ENCODE data around the gene TTLL11.

Gene TTLL11

DNA sequence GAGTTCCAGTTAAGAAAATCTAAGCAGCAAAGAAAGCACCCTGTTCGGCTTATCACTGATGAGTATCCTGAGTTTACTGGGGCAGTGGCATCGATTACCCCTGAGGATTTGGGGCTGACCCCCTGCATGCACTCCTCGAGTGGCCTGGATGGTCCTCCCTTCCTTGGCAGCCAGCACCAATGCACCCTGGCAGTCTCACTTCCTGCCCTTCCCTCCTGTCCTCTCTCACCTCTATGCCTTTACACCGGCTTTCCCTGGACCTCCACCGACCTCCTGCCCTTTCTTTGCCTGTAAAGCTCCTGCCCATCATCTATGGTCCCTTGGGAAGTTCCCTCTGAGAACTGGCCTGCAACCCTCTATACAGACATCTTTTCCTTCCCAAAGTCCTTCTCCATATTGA, 97.1 kb downstream of the TTLL11 start:
- in situ Hi-C loops (cut with HindIII; ENCODE audit: low pct_ligation_motif_present, low sequenced_read_pairs) = loop anchor here (25.0 kb wide), 1 partner anchor 434 kb away; no protein-coding TSS in a partner anchor
- no peak for DNase-seq
- no peaks in the 10 kb centered on the region for H3K27me3 ChIP-seq (replicated peaks)
- H3K4me3 ChIP-seq (ENCODE audit: low read depth, low read length) = no peak overlapping the region
- H3K27ac ChIP-seq = no peak overlapping the region
- H3K36me3 ChIP-seq (replicated peaks) = no peaks in the 10 kb centered on the region
- TF ChIP-seq, protein P1, sequence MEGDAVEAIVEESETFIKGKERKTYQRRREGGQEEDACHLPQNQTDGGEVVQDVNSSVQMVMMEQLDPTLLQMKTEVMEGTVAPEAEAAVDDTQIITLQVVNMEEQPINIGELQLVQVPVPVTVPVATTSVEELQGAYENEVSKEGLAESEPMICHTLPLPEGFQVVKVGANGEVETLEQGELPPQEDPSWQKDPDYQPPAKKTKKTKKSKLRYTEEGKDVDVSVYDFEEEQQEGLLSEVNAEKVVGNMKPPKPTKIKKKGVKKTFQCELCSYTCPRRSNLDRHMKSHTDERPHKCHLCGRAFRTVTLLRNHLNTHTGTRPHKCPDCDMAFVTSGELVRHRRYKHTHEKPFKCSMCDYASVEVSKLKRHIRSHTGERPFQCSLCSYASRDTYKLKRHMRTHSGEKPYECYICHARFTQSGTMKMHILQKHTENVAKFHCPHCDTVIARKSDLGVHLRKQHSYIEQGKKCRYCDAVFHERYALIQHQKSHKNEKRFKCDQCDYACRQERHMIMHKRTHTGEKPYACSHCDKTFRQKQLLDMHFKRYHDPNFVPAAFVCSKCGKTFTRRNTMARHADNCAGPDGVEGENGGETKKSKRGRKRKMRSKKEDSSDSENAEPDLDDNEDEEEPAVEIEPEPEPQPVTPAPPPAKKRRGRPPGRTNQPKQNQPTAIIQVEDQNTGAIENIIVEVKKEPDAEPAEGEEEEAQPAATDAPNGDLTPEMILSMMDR (IDR thresholded peaks at IDR 0.05; ENCODE audit: low read depth, low read length, missing control alignments) = no peak

DNA sequence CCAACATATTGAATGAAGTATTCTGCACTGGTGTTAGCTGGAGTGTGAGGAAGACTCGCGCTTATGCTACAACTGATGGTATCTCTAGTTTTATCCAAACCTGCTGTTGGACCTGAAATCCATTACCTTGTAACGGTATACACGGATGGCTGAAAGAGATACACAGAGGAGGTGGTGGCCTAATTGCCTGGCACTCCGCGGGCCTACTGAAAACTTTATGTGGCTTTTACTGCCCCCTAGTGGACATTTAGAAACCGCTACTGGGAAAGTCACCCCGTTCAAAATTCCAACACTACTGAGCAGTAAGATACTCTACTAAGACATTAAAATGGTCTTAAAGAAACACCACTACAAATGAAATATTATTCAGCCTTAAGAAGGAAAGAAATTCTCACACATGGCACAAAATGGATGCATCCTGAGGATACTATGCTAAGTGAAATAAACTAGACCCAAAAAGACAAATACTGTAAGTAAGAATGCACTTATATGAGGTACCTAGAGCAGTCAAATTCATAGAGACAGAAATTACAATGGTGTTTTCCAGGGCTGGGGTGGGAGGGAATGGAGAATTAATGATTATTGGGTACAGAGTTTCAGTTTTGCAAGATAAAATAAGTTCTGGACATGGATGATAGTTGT, 100.4 kb downstream of the TTLL11 start:
- Histone ChIP-seq H3K4me3 (ENCODE audit: low read depth, low read length) (no peak overlapping the region), H3K27me3 (replicated peaks) (no peaks in the 10 kb centered on the region), H3K27ac (no peak overlapping the region), H3K36me3 (replicated peaks) (no peaks in the 10 kb centered on the region)
- TF ChIP-seq, protein P1 (IDR thresholded peaks at IDR 0.05; ENCODE audit: low read depth, low read length, missing control alignments) = peak; percentile 75
- peak; percentile 57 for DNase-seq
- in situ Hi-C loops (cut with HindIII; ENCODE audit: low pct_ligation_motif_present, low sequenced_read_pairs) = loop anchor here (25.0 kb wide), 1 partner anchor 430 kb away; no protein-coding TSS in a partner anchor

DNA sequence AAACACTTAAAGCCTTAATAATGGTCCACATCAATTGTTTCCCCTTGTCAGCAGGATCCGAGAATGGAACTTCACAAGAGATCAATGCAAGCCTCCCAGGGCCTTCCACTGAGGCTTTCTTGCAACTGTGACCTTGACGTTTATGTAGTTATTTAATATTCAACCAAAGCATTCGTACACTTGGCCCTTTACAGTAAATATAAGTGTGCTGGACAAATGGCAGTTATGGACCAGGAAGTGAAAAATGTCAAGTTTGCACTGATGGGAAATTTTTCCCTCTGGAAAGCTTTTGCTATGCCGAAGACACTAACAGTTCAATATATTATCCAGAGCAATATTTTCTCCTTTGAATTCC, 101.8 kb downstream of the TTLL11 start:
- TF ChIP-seq, protein P1 (IDR thresholded peaks at IDR 0.05; ENCODE audit: low read depth, low read length, missing control alignments) = no peak
- H3K27ac ChIP-seq = no peak overlapping the region
- no peak for DNase-seq
- no peaks in the 10 kb centered on the region for H3K27me3 ChIP-seq (replicated peaks)
- in situ Hi-C loops (cut with HindIII; ENCODE audit: low pct_ligation_motif_present, low sequenced_read_pairs) = loop anchor here (25.0 kb wide), 1 partner anchor 429 kb away; no protein-coding TSS in a partner anchor
- no peaks in the 10 kb centered on the region for H3K36me3 ChIP-seq (replicated peaks)
- H3K4me3 ChIP-seq (ENCODE audit: low read depth, low read length) = no peak overlapping the region

DNA sequence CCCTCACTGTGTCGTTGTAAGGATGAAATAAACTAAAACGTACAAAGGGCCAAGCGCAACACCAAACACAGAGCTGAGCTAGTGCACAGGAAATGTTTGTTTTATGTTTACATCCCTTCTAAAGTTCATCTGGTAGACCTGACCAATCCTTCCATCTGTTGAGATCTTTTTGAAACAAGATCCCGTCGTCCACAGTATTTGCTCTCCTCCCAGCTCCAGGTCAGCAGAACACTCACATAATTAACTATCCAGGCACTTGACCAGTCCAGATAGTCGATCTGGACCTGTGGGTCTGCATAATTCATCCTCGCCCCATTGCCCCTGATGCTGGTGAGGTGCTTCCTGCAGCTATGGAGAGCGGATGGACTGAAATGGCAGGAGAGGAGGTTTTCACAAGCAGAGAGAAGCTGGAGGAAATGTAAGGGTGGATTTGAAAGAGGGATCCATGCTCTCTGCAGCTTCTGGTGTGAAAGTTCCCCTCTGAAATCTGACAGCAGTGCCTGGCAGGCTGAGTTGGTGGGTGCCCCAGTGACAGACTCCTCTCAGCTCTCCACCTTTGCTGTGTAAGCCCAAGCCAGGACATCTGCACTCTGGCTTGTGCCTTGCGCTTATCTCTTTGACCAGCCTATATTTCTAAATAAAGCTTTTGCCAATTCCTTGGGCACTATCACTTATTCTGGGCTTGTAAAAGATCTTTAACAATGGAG, 102.4 kb downstream of the TTLL11 start:
- in situ Hi-C loops (cut with HindIII; ENCODE audit: low pct_ligation_motif_present, low sequenced_read_pairs) = loop anchor here (25.0 kb wide), 1 partner anchor 428 kb away; no protein-coding TSS in a partner anchor
- TF ChIP-seq, protein P1 (IDR thresholded peaks at IDR 0.05; ENCODE audit: low read depth, low read length, missing control alignments) = no peak
- H3K4me3 ChIP-seq (ENCODE audit: low read depth, low read length) = no peak overlapping the region
- H3K36me3 ChIP-seq (replicated peaks) = no peaks in the 10 kb centered on the region
- no peak overlapping the region for H3K27ac ChIP-seq
- no peak for DNase-seq
- H3K27me3 ChIP-seq (replicated peaks) = no peaks in the 10 kb centered on the region

DNA sequence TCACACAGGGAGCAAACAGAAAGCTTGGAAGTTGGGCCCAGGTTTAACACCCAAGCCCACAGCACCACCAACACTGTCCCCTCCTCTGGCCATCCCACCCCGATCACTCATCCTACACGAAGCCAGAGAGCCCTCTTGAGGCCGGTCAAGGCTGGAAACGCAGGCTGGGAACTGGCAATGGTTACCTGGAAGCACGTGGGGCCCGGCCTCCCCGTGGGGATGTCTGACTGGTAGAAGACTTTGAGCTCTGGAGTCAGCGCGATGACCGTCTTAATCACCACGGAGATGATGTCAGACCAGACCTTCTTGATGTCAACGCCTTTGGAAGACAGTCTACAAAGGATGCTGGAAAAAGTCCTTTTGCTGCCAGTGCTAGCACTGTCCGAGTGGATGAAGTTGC, 104.1 kb downstream of the TTLL11 start:
- TF ChIP-seq, protein P1 (IDR thresholded peaks at IDR 0.05; ENCODE audit: low read depth, low read length, missing control alignments) = peak; percentile 73
- no peak overlapping the region for H3K27ac ChIP-seq
- in situ Hi-C loops (cut with HindIII; ENCODE audit: low pct_ligation_motif_present, low sequenced_read_pairs) = loop anchor here (25.0 kb wide), 1 partner anchor 427 kb away; no protein-coding TSS in a partner anchor
- no peaks in the 10 kb centered on the region for H3K36me3 ChIP-seq (replicated peaks)
- no peaks in the 10 kb centered on the region for H3K27me3 ChIP-seq (replicated peaks)
- no peak overlapping the region for H3K4me3 ChIP-seq (ENCODE audit: low read depth, low read length)
- DNase-seq = peak; percentile 33
